ENCODE measurements around the gene DLGAP1.

The DLGAP1 gene

DNA sequence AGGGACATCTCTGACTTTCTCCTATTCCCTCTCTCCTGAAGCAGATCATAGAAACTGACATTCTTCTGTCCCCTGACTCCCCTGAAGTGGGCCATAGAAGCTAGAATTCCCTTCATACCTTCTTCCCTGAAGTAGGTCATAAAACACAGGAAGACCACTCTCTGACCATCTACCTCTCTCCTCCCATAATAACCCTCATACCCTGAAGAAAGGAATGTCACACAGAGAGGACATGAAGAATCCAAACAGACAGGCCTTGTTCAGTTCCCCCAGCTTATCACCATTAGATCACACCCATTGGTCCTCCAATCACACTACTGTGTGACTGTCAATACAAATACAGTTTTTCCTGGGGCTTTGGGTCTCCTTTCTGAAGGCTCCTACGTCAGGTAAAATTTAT, 347.1 kb downstream of the DLGAP1 start:
- TF ChIP-seq CTCF (IDR thresholded peaks at IDR 0.05): no peak
- Histone ChIP-seq H3K27ac (no peak overlapping the region), H3K4me3 (no peak overlapping the region)
- no peak for DNase-seq (ENCODE audit: low spot score)

DNA sequence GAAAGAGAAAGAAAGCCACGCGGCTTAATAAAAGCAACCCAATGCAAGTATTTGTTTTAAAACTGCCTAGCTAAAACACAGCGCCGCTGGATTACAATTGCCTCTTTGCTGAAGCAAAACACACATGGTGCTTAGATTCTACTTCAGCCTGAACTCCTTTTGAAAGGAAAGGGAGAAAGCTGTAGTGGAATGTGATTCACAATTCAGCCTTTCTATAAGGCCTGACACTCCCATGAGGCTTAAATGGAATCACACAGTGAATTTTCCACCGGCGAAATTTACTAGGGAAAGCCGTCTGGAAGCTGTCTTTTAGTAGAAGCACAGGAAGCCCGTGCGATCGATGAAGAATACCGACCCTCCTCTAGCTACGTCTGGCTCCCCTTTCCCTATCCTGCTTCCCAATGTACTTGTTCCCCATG, 348.0 kb downstream of the DLGAP1 start:
- H3K4me3 ChIP-seq: no peak overlapping the region

DNA sequence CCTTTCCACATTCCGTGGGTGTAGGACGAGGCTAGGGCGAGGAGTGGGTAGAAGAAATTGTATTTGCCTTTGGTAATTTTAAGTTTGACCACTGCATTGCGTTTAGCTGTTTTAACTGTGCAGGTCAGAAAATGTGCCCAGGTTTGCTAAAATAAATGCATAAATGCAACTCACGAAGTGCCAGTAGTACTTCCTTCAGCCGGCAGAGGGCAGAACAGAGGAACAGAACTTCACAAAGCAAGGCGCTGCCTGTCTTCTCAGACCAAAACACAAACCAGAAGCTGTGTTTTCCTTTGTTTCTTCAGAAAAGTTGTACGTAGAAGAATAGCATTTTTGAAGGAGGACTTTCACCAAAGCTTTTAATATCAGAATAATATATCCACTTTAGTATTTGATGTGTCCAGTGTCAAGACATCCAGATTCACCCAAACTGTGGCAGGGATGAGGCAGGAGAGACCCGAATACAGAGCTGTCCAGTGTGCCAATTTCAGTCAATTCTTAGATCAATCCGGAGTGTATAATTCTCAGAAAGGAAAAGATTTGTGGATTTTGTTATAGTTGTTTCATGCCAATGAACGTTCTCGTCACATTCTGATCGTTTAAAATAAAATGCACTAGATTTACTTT, 348.6 kb downstream of the DLGAP1 start:
- peak; percentile 35 for TF ChIP-seq CTCF (IDR thresholded peaks at IDR 0.05)
- Histone ChIP-seq H3K27ac (no peak overlapping the region), H3K4me3 (no peak overlapping the region)
- no peak for DNase-seq (ENCODE audit: low spot score)

More for the DNA sequence above, 348.0 kb downstream of the DLGAP1 start:
- no peak for TF ChIP-seq CTCF (IDR thresholded peaks at IDR 0.05)
- no peak for DNase-seq (ENCODE audit: low spot score)
- H3K27ac ChIP-seq: no peak overlapping the region

GRCh38 chr18:4102901-4103300, 352.2 kb downstream of the DLGAP1 start:
- no peak for DNase-seq (ENCODE audit: low spot score)
- no peak for TF ChIP-seq CTCF (IDR thresholded peaks at IDR 0.05)
- no peak overlapping the region for H3K27ac ChIP-seq

GRCh38 chr18:4101009-4101408, 354.1 kb downstream of the DLGAP1 start:
- Histone ChIP-seq H3K4me3 (no peak overlapping the region), H3K27ac (no peak overlapping the region)
- DNase-seq (ENCODE audit: low spot score): no peak
- no peak for TF ChIP-seq CTCF (IDR thresholded peaks at IDR 0.05)

More at GRCh38 chr18:4102901-4103300, 352.2 kb downstream of the DLGAP1 start:
- no peak overlapping the region for H3K4me3 ChIP-seq

- Histone ChIP-seq H3K27ac (no peak overlapping the region), H3K4me3 (no peak overlapping the region)
- no peak for TF ChIP-seq CTCF (IDR thresholded peaks at IDR 0.05)
- DNase-seq (ENCODE audit: low spot score): no peak
Measured at GRCh38 chr18:4096486-4096885, 358.6 kb downstream of the DLGAP1 start.

GRCh38 chr18:4093676-4094075, 361.4 kb downstream of the DLGAP1 start:
- DNase-seq (ENCODE audit: low spot score): no peak
- TF ChIP-seq CTCF (IDR thresholded peaks at IDR 0.05): no peak
- Histone ChIP-seq H3K4me3 (no peak overlapping the region), H3K27ac (no peak overlapping the region)
